ENCODE data around the gene NATD1. TPM values are rescaled to one million over a fixed set of nuclear protein-coding genes. Genes with fewer than 3 reads are reported as not detected.

The NATD1 gene
- total and polyA plus RNA-seq, 11 donors = 8.0 to 38.4 (median 18.7) TPM

DNA sequence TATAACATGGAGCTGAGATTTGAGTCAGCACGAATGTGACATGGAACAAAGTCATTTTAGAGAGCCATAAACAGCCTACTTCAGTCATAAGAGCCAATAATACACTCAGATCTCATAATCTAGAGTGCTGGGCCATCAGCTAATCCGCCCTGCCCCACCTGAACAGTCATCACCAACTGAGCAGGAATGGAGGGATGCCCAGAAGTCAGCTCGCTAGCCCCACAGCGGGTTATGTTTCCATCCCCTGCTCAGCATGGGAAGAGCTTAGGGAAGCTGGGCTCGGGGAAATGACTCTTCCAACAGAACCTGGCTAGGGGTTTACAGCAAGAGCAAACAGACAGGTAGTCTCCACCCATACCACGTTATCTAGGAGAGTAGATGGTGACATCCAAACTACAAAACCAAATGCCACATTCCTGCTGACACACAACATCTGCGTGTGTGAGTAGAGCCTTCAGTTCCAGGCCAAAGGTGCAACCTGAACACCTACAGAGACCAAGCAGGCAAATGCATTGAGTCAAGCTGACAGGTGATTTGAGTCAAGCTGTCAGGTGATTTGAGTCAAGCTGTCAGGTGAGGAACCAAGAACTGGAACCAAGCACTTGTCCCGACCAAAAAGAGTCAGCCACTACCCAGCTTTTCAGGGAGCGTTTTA, 41.3 kb downstream of the NATD1 start:
- no peak for TF ChIP-seq POLR2A (IDR thresholded peaks at IDR 0.05)
- TF ChIP-seq, protein P1, sequence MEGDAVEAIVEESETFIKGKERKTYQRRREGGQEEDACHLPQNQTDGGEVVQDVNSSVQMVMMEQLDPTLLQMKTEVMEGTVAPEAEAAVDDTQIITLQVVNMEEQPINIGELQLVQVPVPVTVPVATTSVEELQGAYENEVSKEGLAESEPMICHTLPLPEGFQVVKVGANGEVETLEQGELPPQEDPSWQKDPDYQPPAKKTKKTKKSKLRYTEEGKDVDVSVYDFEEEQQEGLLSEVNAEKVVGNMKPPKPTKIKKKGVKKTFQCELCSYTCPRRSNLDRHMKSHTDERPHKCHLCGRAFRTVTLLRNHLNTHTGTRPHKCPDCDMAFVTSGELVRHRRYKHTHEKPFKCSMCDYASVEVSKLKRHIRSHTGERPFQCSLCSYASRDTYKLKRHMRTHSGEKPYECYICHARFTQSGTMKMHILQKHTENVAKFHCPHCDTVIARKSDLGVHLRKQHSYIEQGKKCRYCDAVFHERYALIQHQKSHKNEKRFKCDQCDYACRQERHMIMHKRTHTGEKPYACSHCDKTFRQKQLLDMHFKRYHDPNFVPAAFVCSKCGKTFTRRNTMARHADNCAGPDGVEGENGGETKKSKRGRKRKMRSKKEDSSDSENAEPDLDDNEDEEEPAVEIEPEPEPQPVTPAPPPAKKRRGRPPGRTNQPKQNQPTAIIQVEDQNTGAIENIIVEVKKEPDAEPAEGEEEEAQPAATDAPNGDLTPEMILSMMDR (IDR thresholded peaks at IDR 0.05) = no peak
- WGBS, 4 donors = 70 to 79% (median 74%) methylated on average over 8 to 9 of the region's 9 CpGs
- peaks cover 0 to 41% (median 18%) of the 10 kb centered on the region in 9 donors for H3K36me3 ChIP-seq
- H3K27me3 ChIP-seq = no peaks in the 10 kb centered on the region
- H3K9me3 ChIP-seq = no peaks in the 10 kb centered on the region
- H3K4me3 ChIP-seq = peak overlapping the region in 4 of 12 donors; percentile 74 to 98 (median 83)
- ATAC-seq (no peak), DNase-seq (no peak)
- intact Hi-C loops (cut with DNase I) = loop anchor here in 8 of 10 donors (2.0 to 10.0 kb wide), 7 partner anchors 40 to 170 kb away; partner anchors contain the start of genes DHRS7B (in 7 of the 8), NATD1 (in 2 of the 8) and USP22 (in 1 of the 8)
- H3K4me1 ChIP-seq = peaks cover 9 to 80% (median 60%) of the 10 kb centered on the region in 12 donors
- H3K27ac ChIP-seq = no peak overlapping the region

DNA sequence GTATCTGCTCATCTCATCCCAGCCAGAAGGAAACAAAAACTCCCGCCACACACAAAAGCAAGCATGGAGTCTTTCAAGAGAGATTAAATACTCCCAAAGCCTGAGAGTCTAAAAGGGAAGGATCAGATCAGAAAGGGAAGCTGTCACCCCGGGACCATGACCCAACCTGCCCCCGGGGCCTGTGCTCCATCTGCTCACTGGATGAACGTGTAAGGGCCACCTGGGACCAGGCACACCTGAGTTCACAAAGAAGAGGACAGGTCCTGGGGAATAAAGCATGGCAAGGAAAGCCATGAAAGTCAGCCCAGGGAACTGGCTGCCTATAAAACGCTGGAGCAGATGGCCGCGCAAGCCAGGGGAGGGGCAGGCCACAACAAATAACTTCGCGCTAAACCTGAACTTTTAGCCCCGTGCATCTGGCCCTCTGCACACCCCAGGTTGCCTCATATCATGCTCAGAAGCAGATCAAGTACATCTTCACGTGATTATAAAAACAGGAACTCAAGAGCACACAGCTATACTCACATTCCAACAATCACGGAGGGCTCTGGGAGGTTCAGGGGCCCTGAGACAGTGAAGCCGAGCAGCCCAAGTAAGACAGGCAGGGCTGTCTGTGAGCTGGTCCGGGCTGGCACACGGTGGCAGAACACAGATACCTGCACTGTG, 42.7 kb downstream of the NATD1 start:
- 64 to 67% (median 66%) methylated on average over 14 to 15 of the region's 15 CpGs for WGBS, 4 donors
- peaks cover 9 to 85% (median 60%) of the 10 kb centered on the region in 12 donors for H3K4me1 ChIP-seq
- no peaks in the 10 kb centered on the region for H3K27me3 ChIP-seq
- ATAC-seq = no peak
- intact Hi-C loops (cut with DNase I) = loop anchor here in 8 of 10 donors (5.0 to 10.0 kb wide), 6 partner anchors 38 to 168 kb away; partner anchors contain the start of genes DHRS7B (in 7 of the 8), NATD1 (in 2 of the 8) and USP22 (in 1 of the 8)
- no peak for DNase-seq
- no peak overlapping the region for H3K4me3 ChIP-seq
- no peak for TF ChIP-seq POLR2A (IDR thresholded peaks at IDR 0.05)
- TF ChIP-seq, protein P1 (IDR thresholded peaks at IDR 0.05) = no peak
- H3K36me3 ChIP-seq = peaks cover 0 to 47% (median 18%) of the 10 kb centered on the region in 9 donors
- H3K27ac ChIP-seq = peak overlapping the region in 8 of 12 donors; percentile 4 to 71 (median 42)
- H3K9me3 ChIP-seq = no peaks in the 10 kb centered on the region

DNA sequence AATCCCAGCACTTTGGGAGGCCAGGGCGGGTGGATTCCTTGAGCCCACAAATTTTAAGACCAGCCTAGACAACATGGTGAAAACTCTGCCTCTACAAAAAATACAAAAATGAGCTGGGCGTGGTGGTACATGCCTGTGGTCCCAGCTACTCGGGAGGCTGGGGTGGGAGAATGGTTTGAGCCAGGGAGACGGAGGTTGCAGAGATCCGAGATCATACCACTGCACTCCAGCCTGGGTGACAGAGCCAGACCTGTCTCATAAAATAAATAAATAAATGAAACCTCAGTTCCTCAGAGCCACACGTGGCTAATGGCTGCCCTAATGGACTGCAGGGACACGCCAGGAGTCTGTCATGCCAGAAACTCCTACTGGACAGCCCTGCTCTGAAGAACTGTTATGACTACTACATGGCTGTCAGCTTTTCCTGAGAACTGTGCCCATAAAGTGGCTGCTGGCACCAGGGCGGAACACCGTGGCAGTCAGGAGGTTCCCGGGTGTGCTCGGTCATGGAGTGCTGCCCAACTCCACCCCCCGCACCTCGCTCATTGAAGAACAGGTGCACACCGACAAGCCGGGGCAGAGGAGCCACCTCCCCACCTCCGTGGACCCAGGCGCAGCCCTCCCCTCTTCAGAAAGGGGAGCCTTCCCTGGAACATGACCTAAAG, 43.6 kb downstream of the NATD1 start:
- TF ChIP-seq POLR2A (IDR thresholded peaks at IDR 0.05) = no peak
- TF ChIP-seq, protein P1 (IDR thresholded peaks at IDR 0.05) = no peak
- peak; percentile 14 to 45 (median 32) for ATAC-seq
- WGBS, 4 donors = 52 to 67% (median 61%) methylated on average over 17 of the region's 17 CpGs
- Histone ChIP-seq H3K4me3 (no peak overlapping the region), H3K27me3 (no peaks in the 10 kb centered on the region), H3K9me3 (no peaks in the 10 kb centered on the region), H3K27ac (peak overlapping the region in 10 of 12 donors; percentile 11 to 71 (median 44)), H3K36me3 (peaks cover 0 to 55% (median 18%) of the 10 kb centered on the region in 9 donors), H3K4me1 (peaks cover 9 to 85% (median 55%) of the 10 kb centered on the region in 12 donors)
- DNase-seq = peak in 3 of 5 donors; percentile 41 to 79 (median 63)
- intact Hi-C loops (cut with DNase I) = loop anchor here in 8 of 10 donors (5.0 to 10.0 kb wide), 6 partner anchors 37 to 167 kb away; partner anchors contain the start of genes DHRS7B (in 7 of the 8), NATD1 (in 2 of the 8) and USP22 (in 1 of the 8)
